HG03175 (cell line): Measurements from ENCODE around the gene S100PBP.

Experiments
- ATAC-seq: cut with Tn5 transposase; IDR thresholded peaks from one replicate; pipeline ENCODE4 v1.9.1; 2021; ENCODE audit warnings: mild to moderate bottlenecking, moderate library complexity; ENCODE audit not compliant: unreplicated experiment

S100PBP gene

GRCh38 chr1:32817159-32817814 is at the start of gene S100PBP, which contains the start of gene YARS1:
S100PBP (plus strand) TSS chr1:32817653; CDS start chr1:32826100, 8,447 bp downstream.
YARS1 (minus strand) TSS chr1:32817358; CDS start chr1:32817244, 114 bp downstream.
- peak; percentile 85 for ATAC-seq

- no peak for ATAC-seq
Observed at GRCh38 chr1:32768110-32768850, 49.2 kb upstream of the S100PBP start.

GRCh38 chr1:32769524-32770220 is 47.8 kb upstream of the S100PBP start:
- no peak for ATAC-seq

GRCh38 chr1:32770221-32770731 is 47.2 kb upstream of the S100PBP start:
- no peak for ATAC-seq

- ATAC-seq = no peak
Observed at GRCh38 chr1:32770741-32771548, 46.5 kb upstream of the S100PBP start.

- no peak for ATAC-seq
Observed at GRCh38 chr1:32771561-32772280, 45.7 kb upstream of the S100PBP start.

- ATAC-seq = no peak
Observed at GRCh38 chr1:32772281-32773017, 45.0 kb upstream of the S100PBP start.

- peak; percentile 52 for ATAC-seq
Observed at GRCh38 chr1:32773018-32773763, 44.3 kb upstream of the S100PBP start.

GRCh38 chr1:32773764-32774463 is 43.5 kb upstream of the S100PBP start:
- no peak for ATAC-seq

GRCh38 chr1:32774464-32774808 is 43.0 kb upstream of the S100PBP start:
- ATAC-seq = no peak

GRCh38 chr1:32774950-32775634 is 42.4 kb upstream of the S100PBP start:
- ATAC-seq = no peak

- ATAC-seq = no peak
Observed at GRCh38 chr1:32775640-32776337, 41.7 kb upstream of the S100PBP start.

- no peak for ATAC-seq
Observed at GRCh38 chr1:32779242-32779641, 38.2 kb upstream of the S100PBP start.

GRCh38 chr1:32780005-32780404 is 37.4 kb upstream of the S100PBP start:
- no peak for ATAC-seq

- no peak for ATAC-seq
Observed at GRCh38 chr1:32780628-32781234, 36.7 kb upstream of the S100PBP start.

- no peak for ATAC-seq
Observed at GRCh38 chr1:32782086-32782485, 35.4 kb upstream of the S100PBP start.

- no peak for ATAC-seq
Observed at GRCh38 chr1:32783851-32784250, 33.6 kb upstream of the S100PBP start.
